AG10803 (cell line): ENCODE measurements around the gene SUMF1.

Experiments used
- DNase-seq: peaks from one replicate; pipeline ENCODE4 v3.0.0; 2010; ENCODE audit warnings: low read depth
- H3K4me3 ChIP-seq: 2 replicates; pipeline ENCODE4 v1.5.1; 2011; ENCODE audit warnings: mild to moderate bottlenecking, low read length, control low read depth
- CTCF ChIP-seq: conservative IDR thresholded peaks from 2 replicates; pipeline ENCODE4 v1.5.1; 2011; ENCODE audit warnings: mild to moderate bottlenecking, low read length, control low read depth, inconsistent platforms

The SUMF1 gene

GRCh38 chr3:4466741-4467521 is at the start of gene SUMF1:
Gene SUMF1, minus strand, starts transcription at chr3:4467269. Its CDS starts 24 bp downstream, at chr3:4467245.
- H3K4me3 ChIP-seq: peak within 1 kb of the TSS; percentile 90
- peak; percentile 64 for DNase-seq
- no peak for TF ChIP-seq CTCF

- no peak overlapping the region for H3K4me3 ChIP-seq
- DNase-seq: no peak
- TF ChIP-seq CTCF: no peak
Measured at GRCh38 chr3:4515916-4516579, 49.0 kb upstream of the SUMF1 start.

- H3K4me3 ChIP-seq: no peak overlapping the region
- no peak for DNase-seq
- no peak for TF ChIP-seq CTCF
Measured at GRCh38 chr3:4514916-4515315, 47.8 kb upstream of the SUMF1 start.

- no peak for TF ChIP-seq CTCF
- DNase-seq: no peak
- H3K4me3 ChIP-seq: no peak overlapping the region
Measured at GRCh38 chr3:4514321-4514720, 47.3 kb upstream of the SUMF1 start.

- no peak for DNase-seq
- no peak overlapping the region for H3K4me3 ChIP-seq
- TF ChIP-seq CTCF: no peak
Measured at GRCh38 chr3:4512895-4513616, 46.0 kb upstream of the SUMF1 start.

- no peak for TF ChIP-seq CTCF
- no peak overlapping the region for H3K4me3 ChIP-seq
- DNase-seq: no peak
Measured at GRCh38 chr3:4511491-4512262, 44.6 kb upstream of the SUMF1 start.
